HEK293 (cell line): Measurements from ENCODE around the gene NUSAP1.

ENCODE experiments used
- CTCF ChIA-PET: fragments of 350-600 bp; formaldehyde crosslinking; extraction: SDS; loops from one replicate; lab custom pipeline; 2021; ENCODE audit warnings: antibody characterized with exemption; lab: Yijun Ruan, JAX
- POLR2A ChIA-PET: fragments of 300-600 bp; formaldehyde crosslinking; extraction: SDS; loops from one replicate; lab custom pipeline; 2020; ENCODE audit warnings: antibody characterized with exemption, inconsistent platforms; lab: Yijun Ruan, JAX
- H3K27ac ChIP-seq: fragments of 200-500 bp; sonication (Bioruptor generic); 2 replicates; pipeline ENCODE4 v1.5.1; 2014; ENCODE audit warnings: low read depth, low read length, control low read depth, inconsistent platforms; ENCODE audit errors: extremely low read depth
- H3K36me3 ChIP-seq, 2 experiments: fragments of 200-500 bp in 1 of 2; sonication (Bioruptor generic) in 1 of 2; 1 replicate in 1 of 2; 2 replicates in 1 of 2; pipeline ENCODE4 v1.5.1; 2014 to 2017; ENCODE audit warnings: inconsistent platforms in 2 of 2, low read length in 2 of 2; ENCODE audit not compliant: control insufficient read depth in 2 of 2, insufficient read depth in 1 of 2
- H3K4me1 ChIP-seq: fragments of 200-500 bp; sonication (Bioruptor generic); 2 replicates; pipeline ENCODE4 v1.5.1; 2014; ENCODE audit warnings: mild to moderate bottlenecking, low read length, inconsistent platforms; ENCODE audit not compliant: control insufficient read depth, insufficient read depth
- H3K4me3 ChIP-seq: 2 replicates; pipeline ENCODE4 v1.5.1; 2011; ENCODE audit warnings: low read depth, mild to moderate bottlenecking, control low read depth, low read length, moderate library complexity
- H3K9me3 ChIP-seq: fragments of 200-500 bp; sonication (Bioruptor generic); 2 replicates; pipeline ENCODE4 v1.5.1; 2014; ENCODE audit warnings: low read depth, low read length, inconsistent platforms; ENCODE audit not compliant: control insufficient read depth, insufficient read depth
- ATF2 ChIP-seq: fragments of 450-650 bp; formaldehyde crosslinking; IDR thresholded peaks from 2 replicates; pipeline ENCODE4 v1.5.1; 2016; ENCODE audit warnings: missing biosample characterization, missing genetic modification characterization, low read depth
- GLI4 ChIP-seq: fragments of 450-650 bp; formaldehyde crosslinking; IDR thresholded peaks from 2 replicates; pipeline ENCODE4 v1.5.1; 2016; ENCODE audit warnings: missing biosample characterization, missing genetic modification characterization
- GLIS1 ChIP-seq: fragments of 450-650 bp; formaldehyde crosslinking; IDR thresholded peaks from 2 replicates; pipeline ENCODE4 v1.5.1; 2016; ENCODE audit warnings: missing biosample characterization, missing genetic modification characterization
- SCRT1 ChIP-seq: fragments of 450-650 bp; formaldehyde crosslinking; IDR thresholded peaks from 2 replicates; pipeline ENCODE4 v1.5.1; 2016; ENCODE audit warnings: missing biosample characterization, missing genetic modification characterization, borderline replicate concordance
- ZBTB10 ChIP-seq: fragments of 450-650 bp; formaldehyde crosslinking; IDR thresholded peaks from 2 replicates; pipeline ENCODE4 v1.5.1; 2016; ENCODE audit warnings: missing biosample characterization, missing genetic modification characterization
- ZBTB26 ChIP-seq: fragments of 450-650 bp; formaldehyde crosslinking; optimal IDR thresholded peaks from 2 replicates; pipeline ENCODE3; 2016; ENCODE audit warnings: missing biosample characterization, mild to moderate bottlenecking, missing genetic modification characterization
- ZNF214 ChIP-seq: fragments of 450-650 bp; formaldehyde crosslinking; IDR thresholded peaks from 2 replicates; pipeline ENCODE4 v1.5.1; 2017; ENCODE audit warnings: missing biosample characterization, mild to moderate bottlenecking, missing genetic modification characterization, borderline replicate concordance
- ZNF266 ChIP-seq: fragments of 450-650 bp; formaldehyde crosslinking; IDR thresholded peaks from 2 replicates; pipeline ENCODE4 v1.5.1; 2016; ENCODE audit warnings: missing biosample characterization, missing genetic modification characterization, low read depth
- ZNF280D ChIP-seq: fragments of 450-650 bp; formaldehyde crosslinking; IDR thresholded peaks from 2 replicates; pipeline ENCODE4 v1.5.1; 2016; ENCODE audit warnings: missing biosample characterization, missing genetic modification characterization
- ZNF37A ChIP-seq: fragments of 450-650 bp; IDR thresholded peaks from 2 replicates; pipeline ENCODE4 v1.5.1; 2018; ENCODE audit warnings: missing biosample characterization, missing genetic modification characterization
- ZNF416 ChIP-seq: fragments of 450-650 bp; formaldehyde crosslinking; IDR thresholded peaks from 2 replicates; pipeline ENCODE4 v1.5.1; 2016; ENCODE audit warnings: missing biosample characterization, missing genetic modification characterization
- ZNF623 ChIP-seq: fragments of 450-650 bp; formaldehyde crosslinking; IDR thresholded peaks from 2 replicates; pipeline ENCODE4 v1.5.1; 2016; ENCODE audit warnings: missing biosample characterization, missing genetic modification characterization
- ZNF747 ChIP-seq: fragments of 450-650 bp; formaldehyde crosslinking; IDR thresholded peaks from 2 replicates; pipeline ENCODE4 v1.5.1; 2016; ENCODE audit warnings: missing biosample characterization, missing genetic modification characterization
- ZNF843 ChIP-seq: fragments of 450-650 bp; formaldehyde crosslinking; IDR thresholded peaks from 2 replicates; pipeline ENCODE4 v1.5.1; 2016; ENCODE audit warnings: missing biosample characterization, missing genetic modification characterization

Gene NUSAP1

GRCh38 chr15:41392659-41393058 is 60.0 kb downstream of the NUSAP1 start (continued):
- TF ChIP-seq ATF2 (tag by site-specific recombination) (peak; percentile 61; the same call in 1 of the 2 replicates), SCRT1 (tag by site-specific recombination) (no peak)

GRCh38 chr15:41394924-41395323 is 62.2 kb downstream of the NUSAP1 start:
- Histone ChIP-seq H3K9me3 (no peaks in the 10 kb centered on the region), H3K4me1 (no peaks in the 10 kb centered on the region), H3K36me3 (peaks cover 4 to 23% of the 10 kb centered on the region in 2 experiments; a peak in 2 of 3 replicates), H3K4me3 (no peak overlapping the region), H3K27ac (no peak overlapping the region)
- ChIA-PET CTCF (no interaction called here), POLR2A (no interaction called here)
- TF ChIP-seq ZNF266 (tag by site-specific recombination), result no peak

GRCh38 chr15:41396111-41396510 is 63.4 kb downstream of the NUSAP1 start:
- ChIA-PET POLR2A (no interaction called here), CTCF (no interaction called here)
- no peaks in the 10 kb centered on the region for H3K9me3 ChIP-seq
- peaks cover 4 to 23% of the 10 kb centered on the region in 2 experiments; a peak in 2 of 3 replicates for H3K36me3 ChIP-seq
- TF ChIP-seq ZNF214 (tag by site-specific recombination), result no peak
- TF ChIP-seq ZNF747 (tag by site-specific recombination), result no peak
- TF ChIP-seq ZNF37A (tag by site-specific recombination), result no peak
- no peak for TF ChIP-seq ZNF280D (tag by site-specific recombination)
- no peak for TF ChIP-seq ZNF843 (tag by site-specific recombination)
- TF ChIP-seq ZNF416 (tag by site-specific recombination), result no peak
- no peak for TF ChIP-seq GLIS1
- TF ChIP-seq ZBTB10 (tag by site-specific recombination), result no peak
- TF ChIP-seq ZBTB26 (tag by site-specific recombination), result no peak
- no peak for TF ChIP-seq ZNF623
- TF ChIP-seq GLI4 (tag by site-specific recombination), result no peak
- TF ChIP-seq, all 188 proteins: peak for 0
- Histone ChIP-seq H3K27ac (no peak overlapping the region), H3K4me1 (no peaks in the 10 kb centered on the region), H3K4me3 (no peak overlapping the region)
